ENCODE data around the gene CYP39A1. TPM values are rescaled to one million over a fixed set of nuclear protein-coding genes. Genes with fewer than 3 reads are reported as not detected.

Gene CYP39A1
- total and polyA plus RNA-seq, 2 experiments from 2014 or later = 1.5 to 3.5 TPM

- TF ChIP-seq, protein P1, sequence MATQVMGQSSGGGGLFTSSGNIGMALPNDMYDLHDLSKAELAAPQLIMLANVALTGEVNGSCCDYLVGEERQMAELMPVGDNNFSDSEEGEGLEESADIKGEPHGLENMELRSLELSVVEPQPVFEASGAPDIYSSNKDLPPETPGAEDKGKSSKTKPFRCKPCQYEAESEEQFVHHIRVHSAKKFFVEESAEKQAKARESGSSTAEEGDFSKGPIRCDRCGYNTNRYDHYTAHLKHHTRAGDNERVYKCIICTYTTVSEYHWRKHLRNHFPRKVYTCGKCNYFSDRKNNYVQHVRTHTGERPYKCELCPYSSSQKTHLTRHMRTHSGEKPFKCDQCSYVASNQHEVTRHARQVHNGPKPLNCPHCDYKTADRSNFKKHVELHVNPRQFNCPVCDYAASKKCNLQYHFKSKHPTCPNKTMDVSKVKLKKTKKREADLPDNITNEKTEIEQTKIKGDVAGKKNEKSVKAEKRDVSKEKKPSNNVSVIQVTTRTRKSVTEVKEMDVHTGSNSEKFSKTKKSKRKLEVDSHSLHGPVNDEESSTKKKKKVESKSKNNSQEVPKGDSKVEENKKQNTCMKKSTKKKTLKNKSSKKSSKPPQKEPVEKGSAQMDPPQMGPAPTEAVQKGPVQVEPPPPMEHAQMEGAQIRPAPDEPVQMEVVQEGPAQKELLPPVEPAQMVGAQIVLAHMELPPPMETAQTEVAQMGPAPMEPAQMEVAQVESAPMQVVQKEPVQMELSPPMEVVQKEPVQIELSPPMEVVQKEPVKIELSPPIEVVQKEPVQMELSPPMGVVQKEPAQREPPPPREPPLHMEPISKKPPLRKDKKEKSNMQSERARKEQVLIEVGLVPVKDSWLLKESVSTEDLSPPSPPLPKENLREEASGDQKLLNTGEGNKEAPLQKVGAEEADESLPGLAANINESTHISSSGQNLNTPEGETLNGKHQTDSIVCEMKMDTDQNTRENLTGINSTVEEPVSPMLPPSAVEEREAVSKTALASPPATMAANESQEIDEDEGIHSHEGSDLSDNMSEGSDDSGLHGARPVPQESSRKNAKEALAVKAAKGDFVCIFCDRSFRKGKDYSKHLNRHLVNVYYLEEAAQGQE (IDR thresholded peaks at IDR 0.05; ENCODE audit: unreplicated experiment) = no peak
- no peak for TF ChIP-seq JUNB (IDR thresholded peaks at IDR 0.05; ENCODE audit: unreplicated experiment)
Measured at GRCh38 chr6:46635462-46635861, 17.2 kb downstream of the CYP39A1 start (continued).

- Histone ChIP-seq H3K9me2 (ENCODE audit: insufficient read depth) (no peaks in the 10 kb centered on the region), H3K27ac (ENCODE audit: low read depth) (no peak overlapping the region), H4K20me1 (replicated peaks; ENCODE audit: insufficient read depth) (no peaks in the 10 kb centered on the region), H3K4me2 (no peak overlapping the region), H3F3A (replicated peaks; ENCODE audit: low read depth) (no peaks in the 10 kb centered on the region), H3K27me3 (ENCODE audit: insufficient read depth) (no peaks in the 10 kb centered on the region), H3K4me1 (ENCODE audit: insufficient read depth) (no peaks in the 10 kb centered on the region), H3K79me2 (replicated peaks; ENCODE audit: insufficient read depth) (no peaks in the 10 kb centered on the region), H3K4me3 (no peak overlapping the region), H2AFZ (no peak overlapping the region), H3K36me3 (ENCODE audit: insufficient read depth) (no peaks in the 10 kb centered on the region)
- H3K27me3 Mint-ChIP-seq (ENCODE audit: insufficient read depth, low read depth, poor library complexity) = no peaks in the 10 kb centered on the region
- peaks cover 3% of the 10 kb centered on the region for H3K4me1 Mint-ChIP-seq
- ATAC-seq (no peak), DNase-seq (ENCODE audit: low spot score) (no peak)
- TF ChIP-seq, protein P1 (IDR thresholded peaks at IDR 0.05; ENCODE audit: unreplicated experiment) = no peak
- TF ChIP-seq, protein P2, sequence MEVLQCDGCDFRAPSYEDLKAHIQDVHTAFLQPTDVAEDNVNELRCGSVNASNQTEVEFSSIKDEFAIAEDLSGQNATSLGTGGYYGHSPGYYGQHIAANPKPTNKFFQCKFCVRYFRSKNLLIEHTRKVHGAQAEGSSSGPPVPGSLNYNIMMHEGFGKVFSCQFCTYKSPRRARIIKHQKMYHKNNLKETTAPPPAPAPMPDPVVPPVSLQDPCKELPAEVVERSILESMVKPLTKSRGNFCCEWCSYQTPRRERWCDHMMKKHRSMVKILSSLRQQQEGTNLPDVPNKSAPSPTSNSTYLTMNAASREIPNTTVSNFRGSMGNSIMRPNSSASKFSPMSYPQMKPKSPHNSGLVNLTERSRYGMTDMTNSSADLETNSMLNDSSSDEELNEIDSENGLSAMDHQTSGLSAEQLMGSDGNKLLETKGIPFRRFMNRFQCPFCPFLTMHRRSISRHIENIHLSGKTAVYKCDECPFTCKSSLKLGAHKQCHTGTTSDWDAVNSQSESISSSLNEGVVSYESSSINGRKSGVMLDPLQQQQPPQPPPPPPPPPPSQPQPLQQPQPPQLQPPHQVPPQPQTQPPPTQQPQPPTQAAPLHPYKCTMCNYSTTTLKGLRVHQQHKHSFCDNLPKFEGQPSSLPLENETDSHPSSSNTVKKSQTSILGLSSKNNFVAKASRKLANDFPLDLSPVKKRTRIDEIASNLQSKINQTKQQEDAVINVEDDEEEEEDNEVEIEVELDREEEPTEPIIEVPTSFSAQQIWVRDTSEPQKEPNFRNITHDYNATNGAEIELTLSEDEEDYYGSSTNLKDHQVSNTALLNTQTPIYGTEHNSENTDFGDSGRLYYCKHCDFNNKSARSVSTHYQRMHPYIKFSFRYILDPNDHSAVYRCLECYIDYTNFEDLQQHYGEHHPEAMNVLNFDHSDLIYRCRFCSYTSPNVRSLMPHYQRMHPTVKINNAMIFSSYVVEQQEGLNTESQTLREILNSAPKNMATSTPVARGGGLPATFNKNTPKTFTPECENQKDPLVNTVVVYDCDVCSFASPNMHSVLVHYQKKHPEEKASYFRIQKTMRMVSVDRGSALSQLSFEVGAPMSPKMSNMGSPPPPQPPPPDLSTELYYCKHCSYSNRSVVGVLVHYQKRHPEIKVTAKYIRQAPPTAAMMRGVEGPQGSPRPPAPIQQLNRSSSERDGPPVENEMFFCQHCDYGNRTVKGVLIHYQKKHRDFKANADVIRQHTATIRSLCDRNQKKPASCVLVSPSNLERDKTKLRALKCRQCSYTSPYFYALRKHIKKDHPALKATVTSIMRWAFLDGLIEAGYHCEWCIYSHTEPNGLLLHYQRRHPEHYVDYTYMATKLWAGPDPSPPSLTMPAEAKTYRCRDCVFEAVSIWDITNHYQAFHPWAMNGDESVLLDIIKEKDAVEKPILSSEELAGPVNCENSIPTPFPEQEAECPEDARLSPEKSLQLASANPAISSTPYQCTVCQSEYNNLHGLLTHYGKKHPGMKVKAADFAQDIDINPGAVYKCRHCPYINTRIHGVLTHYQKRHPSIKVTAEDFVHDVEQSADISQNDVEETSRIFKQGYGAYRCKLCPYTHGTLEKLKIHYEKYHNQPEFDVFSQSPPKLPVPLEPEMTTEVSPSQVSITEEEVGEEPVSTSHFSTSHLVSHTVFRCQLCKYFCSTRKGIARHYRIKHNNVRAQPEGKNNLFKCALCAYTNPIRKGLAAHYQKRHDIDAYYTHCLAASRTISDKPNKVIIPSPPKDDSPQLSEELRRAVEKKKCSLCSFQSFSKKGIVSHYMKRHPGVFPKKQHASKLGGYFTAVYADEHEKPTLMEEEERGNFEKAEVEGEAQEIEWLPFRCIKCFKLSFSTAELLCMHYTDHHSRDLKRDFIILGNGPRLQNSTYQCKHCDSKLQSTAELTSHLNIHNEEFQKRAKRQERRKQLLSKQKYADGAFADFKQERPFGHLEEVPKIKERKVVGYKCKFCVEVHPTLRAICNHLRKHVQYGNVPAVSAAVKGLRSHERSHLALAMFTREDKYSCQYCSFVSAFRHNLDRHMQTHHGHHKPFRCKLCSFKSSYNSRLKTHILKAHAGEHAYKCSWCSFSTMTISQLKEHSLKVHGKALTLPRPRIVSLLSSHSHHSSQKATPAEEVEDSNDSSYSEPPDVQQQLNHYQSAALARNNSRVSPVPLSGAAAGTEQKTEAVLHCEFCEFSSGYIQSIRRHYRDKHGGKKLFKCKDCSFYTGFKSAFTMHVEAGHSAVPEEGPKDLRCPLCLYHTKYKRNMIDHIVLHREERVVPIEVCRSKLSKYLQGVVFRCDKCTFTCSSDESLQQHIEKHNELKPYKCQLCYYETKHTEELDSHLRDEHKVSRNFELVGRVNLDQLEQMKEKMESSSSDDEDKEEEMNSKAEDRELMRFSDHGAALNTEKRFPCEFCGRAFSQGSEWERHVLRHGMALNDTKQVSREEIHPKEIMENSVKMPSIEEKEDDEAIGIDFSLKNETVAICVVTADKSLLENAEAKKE (CRISPR knock-in tag; IDR thresholded peaks at IDR 0.05) = no peak
- TF ChIP-seq JUNB (IDR thresholded peaks at IDR 0.05; ENCODE audit: unreplicated experiment) = no peak
- TF ChIP-seq, protein P3, sequence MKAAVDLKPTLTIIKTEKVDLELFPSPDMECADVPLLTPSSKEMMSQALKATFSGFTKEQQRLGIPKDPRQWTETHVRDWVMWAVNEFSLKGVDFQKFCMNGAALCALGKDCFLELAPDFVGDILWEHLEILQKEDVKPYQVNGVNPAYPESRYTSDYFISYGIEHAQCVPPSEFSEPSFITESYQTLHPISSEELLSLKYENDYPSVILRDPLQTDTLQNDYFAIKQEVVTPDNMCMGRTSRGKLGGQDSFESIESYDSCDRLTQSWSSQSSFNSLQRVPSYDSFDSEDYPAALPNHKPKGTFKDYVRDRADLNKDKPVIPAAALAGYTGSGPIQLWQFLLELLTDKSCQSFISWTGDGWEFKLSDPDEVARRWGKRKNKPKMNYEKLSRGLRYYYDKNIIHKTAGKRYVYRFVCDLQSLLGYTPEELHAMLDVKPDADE (IDR thresholded peaks at IDR 0.05) = no peak
- no peak for TF ChIP-seq ZNF114 (CRISPR knock-in tag; IDR thresholded peaks at IDR 0.05)
- no peak for TF ChIP-seq NANOG (IDR thresholded peaks at IDR 0.05; ENCODE audit: borderline replicate concordance)
- no peak for TF ChIP-seq POLR2AphosphoS5 (IDR thresholded peaks at IDR 0.05; ENCODE audit: low read depth)
- no peak for TF ChIP-seq CREB1 (CRISPR knock-in tag; IDR thresholded peaks at IDR 0.05; ENCODE audit: low read depth)
- TF ChIP-seq ZNF331 (CRISPR knock-in tag; IDR thresholded peaks at IDR 0.05; ENCODE audit: low read depth) = no peak
- no peak overlapping the region for H3K27ac Mint-ChIP-seq
- H3K4me3 Mint-ChIP-seq = no peak overlapping the region
- no peaks in the 10 kb centered on the region; the same call in 2 of the 3 replicates for H3K9me3 Mint-ChIP-seq
- H3K36me3 Mint-ChIP-seq (ENCODE audit: low read depth) = no peaks in the 10 kb centered on the region
Measured at GRCh38 chr6:46632053-46632452, 20.6 kb downstream of the CYP39A1 start.
